Measurements from ENCODE around the gene ASPN.

- TF ChIP-seq, protein P1, sequence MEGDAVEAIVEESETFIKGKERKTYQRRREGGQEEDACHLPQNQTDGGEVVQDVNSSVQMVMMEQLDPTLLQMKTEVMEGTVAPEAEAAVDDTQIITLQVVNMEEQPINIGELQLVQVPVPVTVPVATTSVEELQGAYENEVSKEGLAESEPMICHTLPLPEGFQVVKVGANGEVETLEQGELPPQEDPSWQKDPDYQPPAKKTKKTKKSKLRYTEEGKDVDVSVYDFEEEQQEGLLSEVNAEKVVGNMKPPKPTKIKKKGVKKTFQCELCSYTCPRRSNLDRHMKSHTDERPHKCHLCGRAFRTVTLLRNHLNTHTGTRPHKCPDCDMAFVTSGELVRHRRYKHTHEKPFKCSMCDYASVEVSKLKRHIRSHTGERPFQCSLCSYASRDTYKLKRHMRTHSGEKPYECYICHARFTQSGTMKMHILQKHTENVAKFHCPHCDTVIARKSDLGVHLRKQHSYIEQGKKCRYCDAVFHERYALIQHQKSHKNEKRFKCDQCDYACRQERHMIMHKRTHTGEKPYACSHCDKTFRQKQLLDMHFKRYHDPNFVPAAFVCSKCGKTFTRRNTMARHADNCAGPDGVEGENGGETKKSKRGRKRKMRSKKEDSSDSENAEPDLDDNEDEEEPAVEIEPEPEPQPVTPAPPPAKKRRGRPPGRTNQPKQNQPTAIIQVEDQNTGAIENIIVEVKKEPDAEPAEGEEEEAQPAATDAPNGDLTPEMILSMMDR (IDR thresholded peaks at IDR 0.05), result no peak
- TF ChIP-seq POLR2A (IDR thresholded peaks at IDR 0.05) (no peak), EP300 (IDR thresholded peaks at IDR 0.05; ENCODE audit: low read depth) (no peak)
Observed at GRCh38 chr9:92486371-92486770, 4.1 kb upstream of the ASPN start.

Measured in transverse colon (tissue), 3 donors.